Uterus (tissue), 4 donors: Measurements from ENCODE around the gene MIER3. TPM values are rescaled to one million over a fixed set of nuclear protein-coding genes. Genes with fewer than 3 reads are reported as not detected.
"Not testable (repeated sequence)": the region's sequence is repeated elsewhere in the genome, so short reads cannot be mapped to it uniquely, and the experiment has no call there.

ENCODE experiments used
- DNase-seq, 2 donors: peaks; one replicate each; pipeline ENCODE4 v3.0.0-alpha.2; 2019 to 2020
- H3K27ac ChIP-seq, 2 donors: fragments of 200-600 bp; sonication (generic); 1 replicate in 1 of 2; 2 replicates in 1 of 2; pipeline ENCODE4 v1.5.1; 2016 to 2018
- H3K27me3 ChIP-seq, 2 donors: fragments of 200-600 bp; sonication (generic); one replicate each; pipeline ENCODE4 v1.5.1; 2018 to 2019; ENCODE audit warnings: control low read depth in 1 of 2
- H3K36me3 ChIP-seq, 2 donors: fragments of 200-600 bp; sonication (generic); one replicate each; pipeline ENCODE4 v1.5.1; 2019; ENCODE audit warnings: control low read depth in 1 of 2
- H3K4me1 ChIP-seq, 2 donors: fragments of 200-600 bp; sonication (generic); one replicate each; pipeline ENCODE4 v1.5.1; 2018 to 2019; ENCODE audit warnings: control low read depth in 1 of 2
- H3K4me3 ChIP-seq, 2 donors: fragments of 200-600 bp; sonication (generic); 1 replicate in 1 of 2; 2 replicates in 1 of 2; pipeline ENCODE4 v1.5.1; 2018 to 2019; ENCODE audit warnings: mild to moderate bottlenecking in 1 of 2
- H3K9me3 ChIP-seq, 2 donors: fragments of 200-600 bp; sonication (generic); one replicate each; pipeline ENCODE4 v1.5.1; 2019; ENCODE audit warnings: control low read depth in 1 of 2
- CTCF ChIP-seq, 4 experiments: fragments of 200-600 bp in 2 of 4; fragments of 450-650 bp in 2 of 4; sonication (generic) in 2 of 4; IDR thresholded peaks; one replicate each; pipeline ENCODE4 v1.5.1; 2016 to 2019; ENCODE audit warnings: antibody characterized with exemption in 4 of 4, mild to moderate bottlenecking in 2 of 4, moderate library complexity in 1 of 4
- POLR2A ChIP-seq, 2 donors: fragments of 450-650 bp; IDR thresholded peaks; one replicate each; pipeline ENCODE4 v1.6.1; 2016; ENCODE audit warnings: antibody characterized with exemption in 2 of 2, mild to moderate bottlenecking in 1 of 2, moderate library complexity in 1 of 2
- intact Hi-C: fragments of 100-400 bp; cut with DNase I; formaldehyde crosslinking; loops from one replicate; pipeline ENCODE4 v1.15.1; 2023; ENCODE audit warnings: low total_unique reads
- total RNA-seq, 4 donors: library from RNA; depleted of rRNA in 3 of 4; stranded (reverse); fragments of >200 nt in 3 of 4; gene quantifications; one replicate each; pipeline versions ENCODE4 v1.1.0 to v1.2.4, GENCODE V29; 2014 to 2023
- donor health status: DM: yes; HTN: yes; CAD: no.

The MIER3 gene
- total RNA-seq, 4 donors from 2014 or later = 15.6 to 94.6 (median 29.7) TPM

GRCh38 chr5:56981548-56982315 lies 29.8 kb upstream of the MIER3 start:
- Histone ChIP-seq H3K4me1 (no peaks in the 10 kb centered on the region), H3K9me3 (no peaks in the 10 kb centered on the region)
- intact Hi-C loops = no loop called here

GRCh38 chr5:56979968-56980367 lies 28.0 kb upstream of the MIER3 start:
- intact Hi-C loops = no loop called here

More at GRCh38 chr5:56981548-56982315, 29.8 kb upstream of the MIER3 start:
- Histone ChIP-seq H3K4me3 (no peak overlapping the region), H3K36me3 (no peaks in the 10 kb centered on the region), H3K27ac (no peak overlapping the region), H3K27me3 (no peaks in the 10 kb centered on the region)
- TF ChIP-seq POLR2A (IDR thresholded peaks at IDR 0.05) (no peak), CTCF (IDR thresholded peaks at IDR 0.05) (no peak)
- no peak for DNase-seq

GRCh38 chr5:56979526-56979925 lies 27.6 kb upstream of the MIER3 start:
- H3K27me3 ChIP-seq, intact Hi-C loops, H3K9me3 ChIP-seq, H3K36me3 ChIP-seq, DNase-seq, H3K4me1 ChIP-seq, H3K27ac ChIP-seq, H3K4me3 ChIP-seq: not testable (repeated sequence)

More at GRCh38 chr5:56979968-56980367, 28.0 kb upstream of the MIER3 start:
- Histone ChIP-seq H3K4me1 (no peaks in the 10 kb centered on the region), H3K27ac (no peak overlapping the region), H3K9me3 (no peaks in the 10 kb centered on the region), H3K36me3 (no peaks in the 10 kb centered on the region), H3K27me3 (no peaks in the 10 kb centered on the region), H3K4me3 (no peak overlapping the region)
- no peak for DNase-seq
- no peak for TF ChIP-seq CTCF (IDR thresholded peaks at IDR 0.05)
- no peak for TF ChIP-seq POLR2A (IDR thresholded peaks at IDR 0.05)

- H3K4me1 ChIP-seq = no peaks in the 10 kb centered on the region
- no peaks in the 10 kb centered on the region for H3K36me3 ChIP-seq
- TF ChIP-seq POLR2A (IDR thresholded peaks at IDR 0.05) = no peak
- TF ChIP-seq CTCF (IDR thresholded peaks at IDR 0.05) = no peak
- intact Hi-C loops = no loop called here
- no peaks in the 10 kb centered on the region for H3K27me3 ChIP-seq
- H3K4me3 ChIP-seq = no peak overlapping the region
- DNase-seq = no peak
- H3K9me3 ChIP-seq = no peaks in the 10 kb centered on the region
- no peak overlapping the region for H3K27ac ChIP-seq
Observed at GRCh38 chr5:56977822-56978221, 25.9 kb upstream of the MIER3 start.

GRCh38 chr5:56977021-56977420 lies 25.1 kb upstream of the MIER3 start:
- intact Hi-C loops = no loop called here

GRCh38 chr5:56974241-56974640 lies 22.3 kb upstream of the MIER3 start:
- Histone ChIP-seq H3K27ac (no peak overlapping the region), H3K27me3 (no peaks in the 10 kb centered on the region), H3K4me1 (no peaks in the 10 kb centered on the region), H3K36me3 (no peaks in the 10 kb centered on the region), H3K4me3 (no peak overlapping the region), H3K9me3 (no peaks in the 10 kb centered on the region)
- no peak for DNase-seq
- intact Hi-C loops = no loop called here
- TF ChIP-seq CTCF (IDR thresholded peaks at IDR 0.05) = no peak
- no peak for TF ChIP-seq POLR2A (IDR thresholded peaks at IDR 0.05)

More at GRCh38 chr5:56977021-56977420, 25.1 kb upstream of the MIER3 start:
- H3K4me1 ChIP-seq = no peaks in the 10 kb centered on the region
- no peaks in the 10 kb centered on the region for H3K36me3 ChIP-seq
- H3K4me3 ChIP-seq = no peak overlapping the region
- no peaks in the 10 kb centered on the region for H3K27me3 ChIP-seq
- TF ChIP-seq POLR2A (IDR thresholded peaks at IDR 0.05) = no peak
- no peak overlapping the region for H3K27ac ChIP-seq
- no peak for DNase-seq
- no peaks in the 10 kb centered on the region for H3K9me3 ChIP-seq
